Measurements from ENCODE around the gene AGBL1.
"Not testable (repeated sequence)": the region's sequence is repeated elsewhere in the genome, so short reads cannot be mapped to it uniquely, and the experiment has no call there.

AGBL1 gene

GRCh38 chr15:86087808-86088207, 8.1 kb downstream of the AGBL1 start:
- no peak for DNase-seq

DNA sequence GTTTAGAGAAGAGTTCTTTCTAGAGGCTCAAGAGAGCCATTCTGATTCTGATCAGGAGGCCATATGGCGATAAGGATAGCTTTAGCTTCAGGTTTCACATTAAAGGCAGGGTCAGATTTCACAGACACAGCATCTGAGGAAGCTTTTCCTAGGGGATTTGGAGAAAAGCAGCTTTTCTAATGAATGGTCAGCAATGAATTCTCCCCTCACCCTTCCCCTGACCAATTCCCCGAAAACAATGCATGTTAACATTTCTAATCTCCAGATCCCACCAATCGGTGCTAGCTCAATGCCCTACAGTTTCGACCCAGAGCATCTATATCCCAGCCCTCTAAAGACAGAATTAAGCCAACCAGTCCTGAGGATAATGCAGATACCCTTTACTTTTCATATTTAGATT, 9.8 kb downstream of the AGBL1 start:
- DNase-seq = no peak

- DNase-seq = no peak
Measured at GRCh38 chr15:86101818-86102217, 22.1 kb downstream of the AGBL1 start.

- DNase-seq = no peak
Measured at GRCh38 chr15:86103825-86104224, 24.2 kb downstream of the AGBL1 start.

DNA sequence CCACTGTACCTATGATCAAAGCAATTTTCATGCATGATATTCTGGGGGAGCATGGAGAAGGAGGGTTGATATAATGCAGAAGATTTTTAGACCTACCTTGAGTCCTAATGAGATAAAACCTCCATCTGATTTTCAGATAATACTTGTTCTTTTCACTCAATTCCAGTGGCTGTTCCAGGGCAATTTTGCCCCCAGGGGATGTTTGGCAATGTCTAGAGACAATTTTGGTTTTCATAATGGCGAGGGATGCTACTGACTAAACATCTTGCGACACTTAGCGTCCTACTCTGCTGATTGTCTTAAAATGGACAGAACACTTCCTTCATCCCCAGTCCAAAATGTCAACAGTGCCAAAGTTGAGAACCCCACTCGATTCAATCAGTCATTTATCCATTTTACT, 26.6 kb downstream of the AGBL1 start:
- no peak for DNase-seq

- no peak for DNase-seq
Measured at GRCh38 chr15:86115145-86115801, 35.6 kb downstream of the AGBL1 start.

DNA sequence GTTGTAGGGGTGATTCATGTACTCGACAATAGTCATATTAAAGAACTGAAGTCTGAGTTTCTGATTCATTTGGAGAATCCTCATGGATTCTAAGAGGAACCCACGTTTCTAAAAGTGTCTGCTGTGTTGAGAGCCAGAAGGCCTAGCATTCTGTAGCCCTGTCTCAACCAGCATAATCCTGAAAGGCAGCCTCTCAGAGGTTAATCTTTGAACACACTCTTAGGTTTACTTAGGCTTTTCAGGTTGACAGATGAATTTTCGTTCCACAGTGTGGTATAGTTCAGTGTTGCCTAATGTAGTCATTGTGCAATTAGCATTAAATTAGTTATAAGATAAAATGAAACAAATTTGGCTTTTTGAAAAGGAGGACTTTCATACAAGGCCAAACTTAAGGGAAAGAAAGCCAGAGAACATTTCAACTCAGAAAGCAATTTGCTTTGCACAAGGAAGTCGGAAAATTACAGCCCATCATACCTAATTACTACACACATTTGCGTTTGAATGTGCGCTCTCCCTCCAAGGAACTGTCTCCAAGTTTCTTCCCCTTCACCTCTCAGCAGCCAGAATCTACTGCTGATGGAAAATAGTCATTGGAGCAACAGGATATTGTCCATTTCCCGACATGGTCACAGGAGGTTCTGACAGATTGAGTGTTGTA, 42.0 kb downstream of the AGBL1 start:
- no peak for DNase-seq

GRCh38 chr15:86122691-86123391, 43.2 kb downstream of the AGBL1 start:
- DNase-seq = not testable (repeated sequence)

GRCh38 chr15:86125775-86126174, 46.1 kb downstream of the AGBL1 start:
- DNase-seq = no peak

DNA sequence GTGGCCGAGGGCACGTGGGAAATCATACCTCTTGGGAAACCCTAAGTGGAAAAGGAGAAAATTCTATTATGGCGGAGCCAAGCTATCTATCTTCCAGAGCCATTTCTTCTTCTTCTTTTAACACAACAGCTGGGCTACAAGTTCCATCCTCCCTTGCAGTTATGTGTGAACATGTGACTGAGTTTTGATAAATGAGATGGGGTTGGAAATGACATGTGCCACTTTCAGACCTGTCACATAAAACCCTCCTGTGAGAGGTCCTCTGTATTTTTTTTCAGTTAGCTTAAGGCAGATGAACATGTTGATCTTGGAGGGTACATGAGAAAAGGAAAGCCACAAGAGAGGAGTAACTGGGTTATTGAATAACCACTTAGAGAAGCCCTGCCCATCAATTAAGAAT, 47.9 kb downstream of the AGBL1 start:
- no peak for DNase-seq

DNA sequence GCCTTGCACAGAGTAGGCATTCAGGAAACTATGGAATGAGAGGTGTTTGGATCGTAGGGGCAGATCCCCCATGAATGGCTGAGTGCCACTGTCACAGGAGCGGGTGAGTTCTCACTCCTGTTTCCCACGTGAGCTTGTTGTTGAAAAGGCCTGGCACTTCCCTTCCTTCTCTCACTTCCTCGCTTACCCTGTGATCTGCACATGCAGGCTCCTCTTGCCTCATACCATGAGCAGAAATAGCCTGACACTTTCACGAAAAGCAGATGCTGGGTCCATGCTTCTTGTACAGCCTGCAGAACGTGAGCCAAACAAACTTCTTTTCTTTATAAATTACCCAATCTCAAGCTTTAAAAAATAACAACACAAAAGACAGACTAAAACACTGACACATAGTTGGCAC, 55.4 kb downstream of the AGBL1 start:
- DNase-seq = no peak

DNA sequence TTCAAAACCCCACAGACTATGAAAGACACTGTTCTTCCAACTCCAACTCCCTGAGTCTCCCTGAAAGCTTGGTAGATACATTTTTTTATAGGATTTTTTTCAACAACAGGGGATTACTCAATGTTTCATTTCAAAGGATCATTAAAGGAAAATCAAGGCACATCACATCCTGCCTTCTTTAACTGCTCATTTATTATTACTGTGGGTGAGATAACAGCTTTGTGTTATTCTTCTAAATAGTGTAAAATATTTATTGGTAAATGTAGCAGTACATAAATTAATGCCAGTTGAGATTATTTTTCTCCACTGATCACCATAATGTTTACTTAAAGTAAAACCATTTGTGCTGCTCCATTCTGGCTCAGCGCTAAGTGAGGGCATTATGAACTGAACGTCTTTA, 57.2 kb downstream of the AGBL1 start:
- DNase-seq = no peak

DNA sequence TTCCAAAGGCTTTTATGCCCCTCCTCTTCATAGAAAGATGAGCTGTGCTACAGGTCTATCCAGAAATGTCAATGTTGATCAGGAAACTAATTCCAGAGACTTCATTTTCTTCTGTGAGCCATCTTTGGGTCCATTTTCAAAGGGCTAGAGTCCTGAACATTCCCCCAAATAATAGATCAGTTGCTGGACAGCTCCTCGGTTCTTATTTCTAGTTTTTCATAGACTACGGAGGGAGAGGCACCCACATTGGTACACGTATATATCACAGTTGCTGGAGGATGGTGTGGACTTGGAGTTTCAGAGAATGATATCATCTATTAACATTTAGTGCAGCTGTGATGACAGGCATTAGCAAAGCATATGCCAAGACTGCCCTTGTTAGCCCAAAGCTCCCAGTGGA, 59.1 kb downstream of the AGBL1 start:
- DNase-seq = no peak

DNA sequence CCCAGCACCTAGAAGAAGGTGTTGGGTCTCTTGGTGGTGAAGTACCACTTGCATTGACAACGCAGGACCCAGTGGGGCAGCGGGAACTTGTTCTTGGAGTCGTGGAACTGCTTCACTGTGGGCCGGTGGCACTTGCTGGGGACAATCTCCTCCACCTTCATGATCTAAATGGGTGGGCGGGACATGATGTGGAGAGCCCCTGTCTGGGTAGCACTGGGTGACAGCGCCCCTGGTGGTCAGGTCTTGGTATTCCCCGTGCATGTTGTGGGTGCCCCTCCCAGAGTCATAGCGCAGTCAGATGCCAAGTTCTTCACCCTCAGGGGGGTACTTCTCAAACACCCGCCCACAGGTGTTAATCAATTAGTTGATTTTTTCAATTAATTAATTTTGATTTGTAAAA, 60.2 kb downstream of the AGBL1 start:
- DNase-seq = no peak

DNA sequence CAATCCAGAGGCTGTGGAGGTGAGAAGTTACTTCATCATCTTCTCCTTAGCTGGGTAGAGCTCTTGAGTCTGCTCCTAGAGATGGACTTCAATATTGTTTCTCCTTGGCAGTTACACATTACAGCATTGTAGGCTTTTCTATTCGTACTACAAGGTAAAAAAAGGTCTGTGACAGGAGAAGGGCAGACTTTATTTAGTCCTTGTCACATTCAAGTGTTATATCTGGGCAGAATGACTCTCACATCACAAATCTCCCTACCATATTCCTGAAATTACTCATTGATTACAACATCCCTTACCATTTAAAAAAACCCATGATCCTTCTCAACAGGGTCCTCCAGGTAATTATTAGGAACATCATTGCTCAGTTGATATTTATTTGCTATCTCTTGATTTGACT, 75.0 kb downstream of the AGBL1 start:
- DNase-seq = no peak

GRCh38 chr15:86155551-86155950, 75.9 kb downstream of the AGBL1 start:
- no peak for DNase-seq

DNA sequence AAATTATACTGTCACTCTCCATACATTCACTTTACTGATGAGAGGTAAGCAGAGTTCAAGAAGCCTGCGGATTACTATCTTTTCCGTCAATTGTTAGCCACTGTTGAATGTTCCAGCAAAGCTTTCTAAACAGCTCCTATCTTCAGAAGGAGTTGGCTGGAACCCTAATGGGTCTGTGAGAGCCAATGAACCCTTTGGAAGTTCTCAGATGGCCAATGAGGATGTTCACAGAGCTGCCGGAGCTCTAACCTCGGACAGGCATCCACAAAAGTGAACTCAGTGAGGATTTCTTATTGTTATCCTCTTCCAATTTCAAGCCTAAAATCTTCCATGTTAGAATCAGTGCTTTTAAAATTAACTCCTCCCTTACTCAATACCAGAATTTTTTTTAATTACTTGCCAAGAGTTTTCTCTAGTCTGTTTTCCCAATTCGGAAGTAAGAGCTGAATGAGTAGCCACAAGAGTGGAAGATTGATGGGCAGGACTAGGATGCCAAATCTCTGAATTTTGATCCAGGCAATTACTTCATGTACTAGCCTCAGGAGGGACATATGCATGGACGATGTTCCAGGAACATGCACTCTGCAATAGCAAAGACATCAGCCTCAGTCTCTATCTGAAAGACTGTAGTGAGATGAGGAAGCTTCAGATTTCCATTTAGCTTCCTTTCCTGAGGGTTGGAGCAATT, 78.1 kb downstream of the AGBL1 start:
- no peak for DNase-seq

DNA sequence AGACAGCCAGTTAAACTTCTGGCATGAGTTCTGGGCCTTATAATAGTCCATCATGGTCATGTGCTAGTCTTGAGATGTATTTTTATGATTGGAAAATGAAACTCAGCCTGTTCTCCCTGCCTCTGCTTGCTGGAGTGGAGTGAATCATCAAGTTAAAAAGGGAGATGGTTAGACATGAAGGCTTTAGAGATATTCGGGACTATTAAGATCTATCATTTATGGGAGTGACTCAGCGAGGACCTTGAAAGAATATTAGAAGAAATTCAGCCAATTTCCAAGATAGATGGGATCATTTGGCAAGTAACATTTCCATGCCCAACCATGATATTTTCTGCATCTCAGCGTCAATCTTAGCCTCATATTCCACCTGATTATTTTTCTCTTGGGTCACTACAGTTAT, 79.8 kb downstream of the AGBL1 start:
- no peak for DNase-seq

GRCh38 chr15:86161250-86161649, 81.6 kb downstream of the AGBL1 start:
- DNase-seq = no peak

DNA sequence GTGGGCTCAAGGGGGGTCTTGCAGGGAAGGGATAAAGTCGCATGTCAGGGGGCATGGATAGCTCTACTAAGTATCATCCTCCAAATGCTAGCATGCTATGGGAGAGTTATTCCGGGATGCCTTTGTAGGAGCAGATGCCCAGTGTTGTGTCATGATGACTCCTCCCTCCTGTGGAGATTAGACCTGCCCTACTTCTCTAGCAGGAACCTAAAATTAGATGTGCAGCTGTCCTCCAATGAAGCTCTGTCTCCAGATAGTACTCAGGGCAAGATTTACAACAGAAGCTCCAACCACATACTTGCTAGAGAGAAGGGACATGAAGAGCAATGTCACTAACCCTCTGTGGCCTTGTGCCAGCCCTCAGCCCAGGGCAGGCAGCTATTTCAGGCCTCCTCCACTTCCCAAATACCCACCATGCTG, 82.5 kb downstream of the AGBL1 start:
- no peak for DNase-seq

- DNase-seq = no peak
Measured at GRCh38 chr15:86162641-86163040, 83.0 kb downstream of the AGBL1 start.

- DNase-seq = no peak
Measured at GRCh38 chr15:86163816-86164215, 84.1 kb downstream of the AGBL1 start.

GRCh38 chr15:86164232-86164898, 84.7 kb downstream of the AGBL1 start:
- no peak for DNase-seq
